HepG2 (cell line): ENCODE results near the gene SUSD2. TPM values are rescaled to one million over a fixed set of nuclear protein-coding genes. Genes with fewer than 3 reads are reported as not detected.

ENCODE experiments used
- ATAC-seq: fragments of 200-7000 bp; cut with Tn5 transposase; 3 replicates; pipeline ENCODE4 v1.9.1; 2020; ENCODE audit warnings: mild to moderate bottlenecking, moderate library complexity
- BruUV-seq: library from RNA; stranded (reverse); fragments of 400-500 nt; replicated peaks from 2 replicates; lab custom pipeline; 2021; lab: Mats Ljungman, UMichigan
- CTCF ChIA-PET: fragments of 300-600 bp; formaldehyde crosslinking; extraction: SDS; loops from one replicate; lab custom pipeline; 2021; ENCODE audit warnings: low total read pairs, inconsistent platforms, low intra/inter-chr PET ratio; lab: Yijun Ruan, JAX
- POLR2A ChIA-PET: fragments of 350-600 bp; sonication (Branson Sonifier 250); formaldehyde crosslinking; loops from one replicate; lab custom pipeline; 2020; ENCODE audit warnings: antibody characterized with exemption, inconsistent platforms; lab: Yijun Ruan, JAX
- DNase-seq: peaks from one replicate; pipeline ENCODE4 v3.0.0-alpha.2; 2015; ENCODE audit warnings: low spot score
- FAIRE-seq: peaks from 3 replicates; lab custom pipeline; 2011; peaks lifted over from hg19 to GRCh38; lab: Jason Lieb, UNC
- H2AFZ ChIP-seq: one replicate; pipeline ENCODE4 v1.6.1; 2011; ENCODE audit warnings: low read length, inconsistent platforms
- H3K27ac ChIP-seq: fragments of 300-600 bp; 3 replicates; pipeline ENCODE4 v1.8.0; 2011; ENCODE audit warnings: mixed run types, mild to moderate bottlenecking, mixed read lengths, low read length, inconsistent platforms; ENCODE audit not compliant: insufficient read depth; ENCODE audit errors: extremely low read length
- H3K27me3 ChIP-seq, 2 experiments: fragments of 200-600 bp in 1 of 2; 2 replicates in 1 of 2; 3 replicates in 1 of 2; pipeline versions ENCODE4 v1.6.0 to v1.8.0; 2011; ENCODE audit warnings: low read length in 2 of 2, mild to moderate bottlenecking in 2 of 2, moderate library complexity in 2 of 2, inconsistent platforms in 1 of 2; ENCODE audit not compliant: insufficient read depth in 2 of 2, control insufficient read depth in 1 of 2
- H3K36me3 ChIP-seq, 2 experiments: fragments of 200-600 bp in 1 of 2; replicated peaks in 1 of 2; 2 replicates in 1 of 2; 3 replicates in 1 of 2; pipeline versions ENCODE4 v1.5.1 to v1.8.0; 2011; ENCODE audit warnings: low read length in 2 of 2, inconsistent platforms in 1 of 2; ENCODE audit not compliant: insufficient read depth in 2 of 2, control insufficient read depth in 1 of 2
- H3K4me1 ChIP-seq: 2 replicates; pipeline ENCODE4 v1.5.1; 2012; ENCODE audit warnings: low read length, inconsistent platforms; ENCODE audit not compliant: insufficient read depth
- H3K4me2 ChIP-seq: 2 replicates; pipeline ENCODE4 v1.6.0; 2011; ENCODE audit warnings: low read depth, low read length, inconsistent platforms
- H3K4me3 ChIP-seq, 3 experiments: fragments of 200-600 bp in 1 of 3; sonication (generic), shearing (Covaris generic) in 1 of 3; replicated peaks in 1 of 3; 2 replicates each; pipeline ENCODE4 v1.5.1; 2011 to 2016; ENCODE audit warnings: low read length in 3 of 3, inconsistent platforms in 2 of 3, low read depth in 2 of 3, mild to moderate bottlenecking in 2 of 3, control low read depth in 1 of 3, mixed read lengths in 1 of 3; ENCODE audit not compliant: insufficient read depth in 1 of 3
- H3K79me2 ChIP-seq: one replicate; pipeline ENCODE4 v1.6.1; 2011; ENCODE audit warnings: low read length, inconsistent platforms; ENCODE audit not compliant: insufficient read depth
- H3K9ac ChIP-seq: 2 replicates; pipeline ENCODE4 v1.6.0; 2011; ENCODE audit warnings: mild to moderate bottlenecking, low read depth, low read length, inconsistent platforms; ENCODE audit not compliant: insufficient read depth
- H3K9me3 ChIP-seq: 2 replicates; pipeline ENCODE4 v1.5.1; 2012; ENCODE audit warnings: mild to moderate bottlenecking, low read length
- H4K20me1 ChIP-seq: 2 replicates; pipeline ENCODE4 v1.6.0; 2011; ENCODE audit warnings: inconsistent platforms, mild to moderate bottlenecking, low read length, moderate library complexity; ENCODE audit not compliant: insufficient read depth
- ARID5B ChIP-seq: IDR thresholded peaks from 2 replicates; pipeline ENCODE4 v1.4.0; 2020; ENCODE audit warnings: mild to moderate bottlenecking, missing genetic modification reagents
- MYC ChIP-seq: sonication (generic); formaldehyde crosslinking; IDR thresholded peaks from 2 replicates; pipeline ENCODE4 v1.9.0; 2021; ENCODE audit warnings: missing genetic modification reagents, borderline replicate concordance
- NONO ChIP-seq, 2 experiments: fragments of 450-650 bp in 1 of 2; sonication (generic) in 1 of 2; formaldehyde crosslinking in 1 of 2; IDR thresholded peaks in 1 of 2; conservative IDR thresholded peaks in 1 of 2; 2 replicates each; pipeline versions ENCODE4 v1.6.1 to v1.8.0; 2017 to 2022; ENCODE audit warnings: mild to moderate bottlenecking in 1 of 2, missing genetic modification reagents in 1 of 2, moderate library complexity in 1 of 2
- RELA ChIP-seq: sonication (generic); formaldehyde crosslinking; IDR thresholded peaks from 2 replicates; pipeline ENCODE4 v1.4.0; 2020; ENCODE audit warnings: missing genetic modification reagents
- SP5 ChIP-seq: IDR thresholded peaks from 2 replicates; pipeline ENCODE4 v1.6.1; 2016; ENCODE audit warnings: low read depth, borderline replicate concordance
- TBL1XR1 ChIP-seq: fragments of 150-350 bp; IDR thresholded peaks from 2 replicates; pipeline ENCODE4 v1.6.1; 2014; ENCODE audit warnings: borderline replicate concordance, low read length; ENCODE audit not compliant: partially characterized antibody
- U2AF2 ChIP-seq: fragments of 200-400 bp; formaldehyde crosslinking; IDR thresholded peaks from 2 replicates; pipeline ENCODE4 v1.6.1; 2017; ENCODE audit warnings: low read depth, mild to moderate bottlenecking, low read length
- ZNF678 ChIP-seq: sonication (generic); formaldehyde crosslinking; IDR thresholded peaks from 2 replicates; pipeline ENCODE4 v1.4.0; 2020; ENCODE audit warnings: mild to moderate bottlenecking, missing genetic modification reagents
- ZNF782 ChIP-seq: sonication (generic); formaldehyde crosslinking; IDR thresholded peaks from 2 replicates; pipeline ENCODE4 v1.4.0; 2020; ENCODE audit warnings: missing genetic modification reagents, mild to moderate bottlenecking, borderline replicate concordance
- ZSCAN21 ChIP-seq: sonication (generic); formaldehyde crosslinking; IDR thresholded peaks from 2 replicates; pipeline ENCODE4 v1.8.0; 2022; ENCODE audit warnings: mild to moderate bottlenecking, missing genetic modification reagents, moderate library complexity, borderline replicate concordance
- WGBS: methylation state at CpG from one replicate; pipeline ENCODE4 v1.1.6; 2017; ENCODE audit warnings: low lambda C conversion rate; 5-methylcytosine and 5-hydroxymethylcytosine counted together
- in situ Hi-C: cut with HindIII; loops from 2 replicates; pipeline ENCODE4 v1.10.0; 2017; ENCODE audit warnings: low pct_unique_long_range_greater_than_20kb; ENCODE audit not compliant: extremely low pct_ligation_motif_present
- intact Hi-C: fragments of 100-400 bp; cut with micrococcal nuclease; formaldehyde crosslinking; loops from one replicate; pipeline ENCODE4 v1.10.0; 2022; ENCODE audit not compliant: unreplicated experiment
- polyA plus RNA-seq, 8 experiments: library from polyadenylated mRNA; depleted of rRNA in 3 of 8; stranded (reverse) in 7 of 8; unstranded in 1 of 8; fragments of >200 nt; fragmentation: Illumina TruSeq in 4 of 8; extraction: Trizol in 4 of 8; gene quantifications; 2 replicates each; pipeline versions ENCODE4 v1.2.1 to v1.2.3, GENCODE V29; 2011 to 2016; ENCODE audit warnings: low read depth in 4 of 8, missing spikeins in 1 of 8, mixed read lengths in 1 of 8; ENCODE audit not compliant: insufficient read depth in 1 of 8
- total RNA-seq, 5 experiments: library from RNA; depleted of rRNA; stranded (reverse); fragments of >200 nt; fragmentation: Illumina TruSeq; extraction: Trizol; gene quantifications; 2 replicates each; pipeline ENCODE4 v1.2.3, GENCODE V29; 2016; ENCODE audit warnings: low read depth in 1 of 5

SUSD2 gene
- total and polyA plus RNA-seq, 2 of the 13 experiments (the other 11 are each of a cell fraction or from before 2014, with no cell fraction given), result 2.1 to 11.0 TPM

GRCh38 chr22:24176040-24176439, 5.2 kb upstream of the SUSD2 start:
- Histone ChIP-seq H3K79me2 (no peaks in the 10 kb centered on the region), H4K20me1 (peaks cover 6% of the 10 kb centered on the region; the same call in 1 of the 2 replicates), H3K9ac (no peak overlapping the region), H2AFZ (no peak overlapping the region), H3K4me1 (peaks cover 7% of the 10 kb centered on the region), H3K4me3 (no peak overlapping the region), H3K4me2 (no peak overlapping the region), H3K9me3 (no peaks in the 10 kb centered on the region), H3K36me3 (peaks cover 12 to 46% of the 10 kb centered on the region in 2 experiments; a peak in 4 of 5 replicates)
- FAIRE-seq (no peak), DNase-seq (no peak)
- in situ Hi-C loops, result no loop called here
- WGBS, result 100% methylated on average over 9 of the region's 11 CpGs
- intact Hi-C loops, result no loop called here
- TF ChIP-seq ARID5B (CRISPR knock-in tag), result no peak
- no peak for TF ChIP-seq SP5 (CRISPR knock-in tag)
- no peak for TF ChIP-seq ZNF782 (CRISPR knock-in tag)
- TF ChIP-seq ZSCAN21, result no peak
- no peak for TF ChIP-seq TBL1XR1
- TF ChIP-seq RELA (CRISPR knock-in tag), result no peak
- TF ChIP-seq MYC (CRISPR knock-in tag), result no peak
- no peak for TF ChIP-seq U2AF2
- TF ChIP-seq NONO (IDR thresholded peaks at IDR 0.05), result no peak
- no peak for TF ChIP-seq NONO (CRISPR knock-in tag; conservative IDR thresholded peaks at IDR 0.05)
- TF ChIP-seq ZNF678 (CRISPR knock-in tag), result no peak
- TF ChIP-seq, all 625 proteins: peak for 0
- no TSS peak for BruUV-seq
- no peak for ATAC-seq
- Histone ChIP-seq H3K27me3 (no peaks in the 10 kb centered on the region), H3K27ac (no peak overlapping the region)
- ChIA-PET CTCF (no interaction called here), POLR2A (no interaction called here)
